ENCODE results near the gene GDF3. TPM values are rescaled to one million over a fixed set of nuclear protein-coding genes. Genes with fewer than 3 reads are reported as not detected.

Gene GDF3
- total RNA-seq, 3 donors from 2014 or later: not detected

DNA sequence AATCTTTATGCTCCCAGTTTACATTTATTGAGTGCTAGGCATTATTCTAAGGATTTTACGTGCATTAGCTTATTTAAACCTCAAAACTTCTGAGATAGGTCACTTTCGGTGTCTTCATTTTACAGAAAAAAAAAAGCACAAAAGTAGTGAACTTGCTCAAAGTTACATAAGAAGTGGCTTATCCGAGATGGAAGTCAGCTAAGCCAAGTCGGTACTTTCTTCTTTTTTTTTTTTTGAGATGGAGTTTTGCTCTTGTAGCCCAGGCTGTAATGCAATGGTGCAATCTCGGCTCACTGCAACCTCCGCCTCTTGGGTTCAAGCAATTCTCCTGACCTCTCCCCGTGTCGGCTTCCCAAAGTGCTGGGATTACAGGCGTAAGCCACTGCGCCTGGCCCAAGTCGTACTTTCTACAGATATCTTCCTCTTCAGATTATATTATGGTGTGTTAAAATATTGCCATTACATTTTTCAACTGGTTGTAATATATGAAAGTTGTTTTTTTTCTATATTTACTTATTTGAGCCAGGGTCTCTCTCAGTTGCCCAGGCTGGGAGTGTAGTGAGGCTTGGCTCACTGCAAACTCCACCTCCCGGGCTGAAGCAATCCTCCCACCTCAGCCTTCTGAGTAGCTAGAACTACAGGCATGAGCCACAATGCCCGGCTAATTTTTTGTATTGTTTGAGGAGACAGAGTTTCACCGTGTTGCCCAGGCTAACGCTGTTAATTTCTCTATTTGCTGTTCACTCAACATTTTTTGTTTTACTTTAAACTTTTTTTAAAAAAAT is 24.6 kb upstream of the GDF3 start:
- Histone ChIP-seq H3K9me3 (no peaks in the 10 kb centered on the region), H3K4me1 (ENCODE audit: low read depth) (no peaks in the 10 kb centered on the region), H3K4me3 (no peak overlapping the region), H3K36me3 (ENCODE audit: low read depth) (no peaks in the 10 kb centered on the region)
- no peak for ATAC-seq
- intact Hi-C loops (cut with DNase I, micrococcal nuclease): no loop called here
- DNase-seq: no peak
- TF ChIP-seq, protein P1, sequence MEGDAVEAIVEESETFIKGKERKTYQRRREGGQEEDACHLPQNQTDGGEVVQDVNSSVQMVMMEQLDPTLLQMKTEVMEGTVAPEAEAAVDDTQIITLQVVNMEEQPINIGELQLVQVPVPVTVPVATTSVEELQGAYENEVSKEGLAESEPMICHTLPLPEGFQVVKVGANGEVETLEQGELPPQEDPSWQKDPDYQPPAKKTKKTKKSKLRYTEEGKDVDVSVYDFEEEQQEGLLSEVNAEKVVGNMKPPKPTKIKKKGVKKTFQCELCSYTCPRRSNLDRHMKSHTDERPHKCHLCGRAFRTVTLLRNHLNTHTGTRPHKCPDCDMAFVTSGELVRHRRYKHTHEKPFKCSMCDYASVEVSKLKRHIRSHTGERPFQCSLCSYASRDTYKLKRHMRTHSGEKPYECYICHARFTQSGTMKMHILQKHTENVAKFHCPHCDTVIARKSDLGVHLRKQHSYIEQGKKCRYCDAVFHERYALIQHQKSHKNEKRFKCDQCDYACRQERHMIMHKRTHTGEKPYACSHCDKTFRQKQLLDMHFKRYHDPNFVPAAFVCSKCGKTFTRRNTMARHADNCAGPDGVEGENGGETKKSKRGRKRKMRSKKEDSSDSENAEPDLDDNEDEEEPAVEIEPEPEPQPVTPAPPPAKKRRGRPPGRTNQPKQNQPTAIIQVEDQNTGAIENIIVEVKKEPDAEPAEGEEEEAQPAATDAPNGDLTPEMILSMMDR (IDR thresholded peaks at IDR 0.05): no peak

DNA sequence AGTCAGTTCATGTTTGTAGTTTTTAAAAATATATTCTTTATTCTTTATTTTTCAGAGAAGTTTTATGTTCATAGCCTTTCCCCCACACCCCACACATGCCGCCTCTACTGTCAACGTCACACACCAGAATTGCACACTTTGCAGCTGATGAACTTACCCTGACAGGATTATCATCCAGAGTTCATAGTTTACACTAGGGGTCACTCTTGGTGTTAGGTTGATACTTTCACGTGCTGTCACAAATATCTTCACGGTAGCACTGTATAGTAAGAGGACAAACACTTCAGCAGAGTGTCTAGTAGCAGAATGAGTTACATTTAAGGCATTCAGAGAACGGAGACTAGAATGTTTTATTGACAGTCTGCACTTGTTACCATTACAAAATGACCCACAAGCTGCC is 20.8 kb upstream of the GDF3 start:
- ATAC-seq (no peak), DNase-seq (no peak)
- H3K9me3 ChIP-seq: no peaks in the 10 kb centered on the region
- intact Hi-C loops (cut with DNase I, micrococcal nuclease): no loop called here
- TF ChIP-seq, protein P1 (IDR thresholded peaks at IDR 0.05): no peak
- no peak overlapping the region for H3K4me3 ChIP-seq
- no peaks in the 10 kb centered on the region for H3K4me1 ChIP-seq (ENCODE audit: low read depth)
- H3K36me3 ChIP-seq (ENCODE audit: low read depth): no peaks in the 10 kb centered on the region

DNA sequence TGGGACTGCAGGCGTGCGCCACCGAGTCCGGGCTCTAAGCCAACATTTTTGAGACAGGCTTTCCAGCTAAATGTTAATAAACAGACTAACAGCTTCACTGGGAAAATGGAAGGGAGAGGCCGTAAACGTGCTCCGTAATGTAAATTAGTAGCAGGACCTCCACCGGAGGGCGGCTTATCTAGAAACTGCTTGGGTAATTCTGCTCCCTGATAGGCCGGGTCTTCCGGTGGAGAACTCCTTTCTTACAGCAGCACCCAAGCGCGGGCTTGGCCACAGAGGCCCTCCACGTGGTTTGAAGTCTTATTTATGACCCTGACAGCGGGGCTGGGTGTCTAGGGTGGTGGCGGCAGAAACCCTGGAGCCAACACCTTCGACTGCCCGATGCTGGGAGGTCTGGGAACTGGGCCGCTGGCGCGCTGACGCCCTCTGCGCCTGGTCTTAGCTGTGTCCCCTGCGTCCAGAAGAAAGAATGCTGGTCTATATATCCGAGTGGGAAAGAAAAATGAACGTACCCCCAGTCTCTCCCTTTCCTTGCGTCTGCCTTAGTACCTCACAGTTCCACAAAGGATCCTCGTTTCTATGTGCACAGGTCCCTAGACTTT is 17.4 kb upstream of the GDF3 start:
- intact Hi-C loops (cut with DNase I, micrococcal nuclease): no loop called here
- Histone ChIP-seq H3K4me3 (no peak overlapping the region), H3K4me1 (ENCODE audit: low read depth) (no peaks in the 10 kb centered on the region), H3K9me3 (no peaks in the 10 kb centered on the region), H3K36me3 (ENCODE audit: low read depth) (no peaks in the 10 kb centered on the region)
- TF ChIP-seq, protein P1 (IDR thresholded peaks at IDR 0.05): no peak
- no peak for DNase-seq
- no peak for ATAC-seq

DNA sequence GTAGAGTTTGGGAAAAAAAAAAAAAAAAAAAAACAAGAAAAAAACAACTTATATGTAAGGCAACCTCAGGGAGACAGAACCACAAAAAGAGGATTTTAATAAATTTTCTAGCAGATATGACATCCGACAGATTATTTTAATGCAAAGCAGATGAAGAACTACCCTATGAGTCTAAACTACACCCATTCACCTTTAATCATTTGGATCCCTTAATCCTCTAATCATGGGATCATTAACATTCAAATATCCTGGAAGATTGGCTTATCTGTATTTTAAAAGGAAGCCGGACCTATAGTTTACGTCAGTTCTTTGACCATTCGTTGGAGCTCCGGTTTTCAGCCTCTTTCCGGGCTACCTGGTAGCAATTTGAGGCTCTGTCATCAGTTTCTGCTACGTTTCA is 15.6 kb upstream of the GDF3 start, which contains the start of gene DPPA3:
Gene DPPA3 (plus strand): TSS at position 301 of the 400 bp plus-strand sequence. CDS start 138 bp downstream, outside the sequence.
- ATAC-seq: no peak

DNA sequence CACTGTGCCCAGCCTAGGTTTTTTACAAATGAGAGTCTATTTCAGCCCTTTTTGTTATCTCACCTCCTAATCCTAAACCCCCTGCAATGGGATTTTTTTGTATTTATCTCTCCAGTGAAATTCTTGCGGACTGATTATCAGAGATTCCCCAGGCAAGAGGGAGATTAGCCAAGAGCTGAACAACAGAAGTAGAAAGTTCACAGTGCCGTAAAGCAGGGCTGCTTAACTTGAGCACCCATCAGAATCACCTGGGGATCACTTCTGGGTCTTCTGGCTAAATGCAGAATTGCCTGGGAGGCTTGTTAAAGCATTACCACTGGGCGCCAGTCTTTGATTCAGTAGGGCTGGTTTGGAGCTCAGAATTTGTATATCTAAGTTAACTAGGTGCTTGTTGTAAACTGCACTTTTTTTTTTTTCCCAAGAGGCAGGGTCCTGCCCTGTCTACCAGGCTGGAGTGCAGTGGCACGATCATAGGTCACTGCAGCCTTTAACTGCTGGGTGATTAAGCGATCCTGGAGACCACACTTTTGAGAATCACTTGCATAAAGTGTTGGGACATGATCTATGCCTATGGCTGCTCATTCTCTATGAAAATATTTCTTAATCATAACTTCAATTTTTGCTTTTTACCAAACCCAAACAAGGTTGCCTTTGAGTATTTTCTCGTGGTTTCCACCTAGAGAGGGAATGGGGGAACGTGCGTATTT is 14.5 kb upstream of the GDF3 start:
- TF ChIP-seq, protein P1 (IDR thresholded peaks at IDR 0.05): no peak
- Histone ChIP-seq H3K36me3 (ENCODE audit: low read depth) (no peaks in the 10 kb centered on the region), H3K9me3 (no peaks in the 10 kb centered on the region), H3K4me3 (no peak overlapping the region), H3K4me1 (ENCODE audit: low read depth) (no peaks in the 10 kb centered on the region)
- ATAC-seq (no peak), DNase-seq (no peak)
- intact Hi-C loops (cut with DNase I, micrococcal nuclease): no loop called here

More for the DNA sequence above, 15.6 kb upstream of the GDF3 start, which contains the start of gene DPPA3:
- no peaks in the 10 kb centered on the region for H3K36me3 ChIP-seq (ENCODE audit: low read depth)
- H3K9me3 ChIP-seq: no peaks in the 10 kb centered on the region
- no peak for DNase-seq
- intact Hi-C loops (cut with DNase I, micrococcal nuclease): no loop called here
- TF ChIP-seq, protein P1 (IDR thresholded peaks at IDR 0.05): no peak
- H3K4me3 ChIP-seq: no peak within 1 kb of the TSS
- no peaks in the 10 kb centered on the region for H3K4me1 ChIP-seq (ENCODE audit: low read depth)
